GM19043 (cell line): ENCODE results near the gene SLC18B1.

Experiments used
- ATAC-seq: cut with Tn5 transposase; IDR thresholded peaks from one replicate; pipeline ENCODE4 v1.9.1; 2021; ENCODE audit warnings: low read depth; ENCODE audit not compliant: unreplicated experiment

SLC18B1 gene

GRCh38 chr6:132748446-132748845, 50.0 kb downstream of the SLC18B1 start:
- no peak for ATAC-seq

DNA sequence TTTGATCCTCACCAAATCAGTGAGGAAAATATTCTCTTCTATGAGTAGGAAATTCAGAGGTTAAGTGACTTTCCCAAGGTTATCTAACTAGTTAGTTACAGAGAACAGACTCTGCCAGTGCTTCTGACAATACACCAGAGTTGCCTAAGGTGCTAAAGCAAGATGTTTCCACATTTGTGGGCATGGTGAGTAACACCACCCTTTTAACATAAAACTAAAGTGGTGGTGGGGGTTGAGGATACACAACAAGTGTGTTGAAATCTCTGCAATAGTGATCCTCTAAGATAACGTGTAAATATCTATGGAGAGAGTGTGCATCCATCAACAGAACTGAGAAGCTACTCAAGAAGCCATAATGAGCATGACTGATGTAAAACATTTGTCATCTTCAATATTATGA, 52.4 kb downstream of the SLC18B1 start:
- no peak for ATAC-seq

GRCh38 chr6:132742495-132742894, 55.9 kb downstream of the SLC18B1 start:
- ATAC-seq: no peak

- no peak for ATAC-seq
Measured at GRCh38 chr6:132741281-132741680, 57.2 kb downstream of the SLC18B1 start.

DNA sequence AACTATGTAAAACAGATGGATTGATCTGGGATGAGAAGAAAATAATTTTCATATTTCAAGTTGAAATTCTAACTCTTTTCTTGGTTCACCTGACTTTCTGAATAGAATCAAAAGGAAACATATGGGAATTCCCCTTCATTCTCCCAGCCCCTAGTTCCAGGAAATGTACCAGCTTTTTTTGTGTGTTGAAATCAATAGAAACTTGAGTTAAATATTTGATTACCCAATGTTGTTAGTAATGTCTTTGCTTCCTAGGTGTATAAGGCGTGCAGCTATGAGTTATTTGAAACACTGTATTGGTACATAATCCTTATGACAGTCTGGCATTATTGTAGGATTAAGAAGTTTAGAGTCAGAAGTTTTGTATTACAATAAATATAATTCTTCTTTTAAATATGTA, 62.2 kb downstream of the SLC18B1 start:
- no peak for ATAC-seq

DNA sequence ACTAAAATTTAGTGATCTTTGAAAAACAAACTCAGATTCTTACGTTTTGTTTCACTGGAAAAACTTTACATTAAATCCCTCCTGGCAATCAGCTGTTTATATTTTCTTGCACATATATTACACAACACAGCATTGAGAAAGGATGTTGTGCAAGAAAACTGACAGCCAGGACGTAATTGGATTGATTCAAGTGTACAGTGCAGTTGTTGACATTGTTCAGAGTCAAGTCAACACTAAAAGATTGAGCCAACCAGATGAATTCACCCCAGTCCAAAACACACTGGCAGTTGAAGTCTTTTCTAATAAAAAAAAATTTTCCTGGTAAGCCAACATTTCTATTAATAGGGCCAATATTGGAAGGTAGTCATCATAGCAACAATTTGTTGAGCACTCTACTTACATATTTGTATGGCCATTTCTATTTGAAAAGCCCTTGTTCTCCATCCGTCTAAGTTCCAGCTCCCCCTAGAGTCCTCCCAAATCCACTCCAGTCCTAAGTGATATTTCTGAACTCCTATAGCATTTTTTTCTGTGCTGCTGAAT, 63.7 kb downstream of the SLC18B1 start:
- no peak for ATAC-seq

DNA sequence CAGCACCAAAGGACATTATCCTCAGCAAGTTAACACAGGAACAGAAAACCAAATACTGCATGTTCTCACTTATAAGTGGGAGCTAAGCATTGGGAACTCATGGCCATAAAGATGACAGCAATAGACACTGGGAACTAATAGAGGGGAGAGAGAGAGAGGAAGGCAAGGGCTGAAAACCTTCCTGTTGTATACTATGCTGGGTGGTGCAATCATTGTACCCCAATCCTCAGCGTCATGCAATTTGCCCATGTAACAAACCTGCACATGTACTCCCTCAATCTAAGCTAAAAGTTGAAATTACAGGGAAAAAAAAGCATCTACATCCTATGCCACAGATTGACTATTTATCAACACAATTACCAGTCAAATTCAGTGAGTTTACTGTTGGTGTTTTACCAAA, 64.6 kb downstream of the SLC18B1 start:
- ATAC-seq: no peak

GRCh38 chr6:132733283-132733682, 65.2 kb downstream of the SLC18B1 start:
- ATAC-seq: no peak

GRCh38 chr6:132731086-132731485, 67.4 kb downstream of the SLC18B1 start:
- ATAC-seq: no peak

- ATAC-seq: no peak
Measured at GRCh38 chr6:132730560-132730959, 67.9 kb downstream of the SLC18B1 start.

DNA sequence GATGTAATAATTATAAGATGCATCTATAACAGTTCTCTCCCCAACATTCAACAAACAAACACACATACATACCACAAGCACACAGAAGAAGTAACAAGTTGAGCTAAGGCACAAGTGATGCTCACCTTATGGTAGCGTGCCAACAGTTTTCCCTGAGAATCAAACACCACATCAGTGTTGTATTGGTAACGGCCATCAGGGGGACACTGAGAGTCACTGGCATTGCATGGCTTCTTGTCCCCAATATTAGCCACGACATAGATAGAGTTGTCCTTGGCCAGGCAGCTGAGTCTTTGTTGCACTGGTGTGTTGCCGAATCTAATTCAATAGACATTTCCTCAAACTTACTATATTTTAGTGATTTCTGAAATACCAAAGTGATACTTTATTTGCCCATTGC, 69.8 kb downstream of the SLC18B1 start:
- no peak for ATAC-seq

GRCh38 chr6:132726608-132726975, 71.8 kb downstream of the SLC18B1 start:
- no peak for ATAC-seq

GRCh38 chr6:132725947-132726607, 72.4 kb downstream of the SLC18B1 start:
- ATAC-seq: peak; percentile 75

DNA sequence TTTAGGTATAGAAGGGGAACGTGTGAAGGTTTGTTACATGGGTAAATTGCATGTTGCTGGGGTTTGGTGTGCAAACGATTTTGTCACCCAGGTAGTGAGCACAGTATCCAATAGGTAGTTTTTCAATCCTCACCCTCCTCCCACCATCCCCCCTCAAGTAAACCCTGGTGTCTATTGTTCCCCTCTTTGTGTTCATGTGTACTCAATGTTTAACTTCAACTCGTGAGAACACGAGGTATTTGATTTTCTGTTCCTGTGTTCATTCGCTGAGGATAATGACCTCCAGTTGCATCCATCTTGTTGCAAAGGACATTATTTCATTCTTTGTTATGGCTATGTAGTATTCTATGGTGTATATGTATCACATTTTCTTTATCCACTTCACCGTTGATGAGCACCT, 73.0 kb downstream of the SLC18B1 start:
- peak; percentile 32 for ATAC-seq

GRCh38 chr6:132719736-132720448, 78.5 kb downstream of the SLC18B1 start:
- no peak for ATAC-seq
